ENCODE data around the gene HAVCR2.
"Not testable (repeated sequence)": the region's sequence is repeated elsewhere in the genome, so short reads cannot be mapped to it uniquely, and the experiment has no call there.

HAVCR2 gene

GRCh38 chr5:157086751-157087359, 22.0 kb downstream of the HAVCR2 start:
- no peak for FAIRE-seq

GRCh38 chr5:157085930-157086329, 22.9 kb downstream of the HAVCR2 start:
- no peak for FAIRE-seq

GRCh38 chr5:157080286-157080685, 28.6 kb downstream of the HAVCR2 start:
- no peak for FAIRE-seq

- FAIRE-seq: no peak
Measured at GRCh38 chr5:157076558-157076957, 32.3 kb downstream of the HAVCR2 start.

- FAIRE-seq: no peak
Measured at GRCh38 chr5:157072508-157072907, 36.3 kb downstream of the HAVCR2 start.

GRCh38 chr5:157069949-157070348, 38.9 kb downstream of the HAVCR2 start:
- no peak for FAIRE-seq

- no peak for FAIRE-seq
Measured at GRCh38 chr5:157068785-157069184, 40.1 kb downstream of the HAVCR2 start.

- no peak for FAIRE-seq
Measured at GRCh38 chr5:157068339-157068738, 40.5 kb downstream of the HAVCR2 start.

GRCh38 chr5:157067005-157067404, 41.8 kb downstream of the HAVCR2 start:
- FAIRE-seq: no peak

GRCh38 chr5:157066080-157066479, 42.8 kb downstream of the HAVCR2 start:
- FAIRE-seq: no peak

GRCh38 chr5:157063776-157064430, 44.9 kb downstream of the HAVCR2 start:
- no peak for FAIRE-seq

- FAIRE-seq: no peak
Measured at GRCh38 chr5:157059891-157060290, 49.0 kb downstream of the HAVCR2 start.

- no peak for FAIRE-seq
Measured at GRCh38 chr5:157059093-157059539, 49.7 kb downstream of the HAVCR2 start, which contains the start of gene HAVCR1. HAVCR1 (minus strand) TSS chr5:157059116; CDS start chr5:157057943, 1,173 bp downstream.

GRCh38 chr5:157057459-157058370, 51.1 kb downstream of the HAVCR2 start:
- no peak for FAIRE-seq

- not testable (repeated sequence) for FAIRE-seq
Measured at GRCh38 chr5:157056848-157057247, 52.0 kb downstream of the HAVCR2 start.

- no peak for FAIRE-seq
Measured at GRCh38 chr5:157051604-157052245, 57.1 kb downstream of the HAVCR2 start.

- no peak for FAIRE-seq
Measured at GRCh38 chr5:157050050-157050449, 58.8 kb downstream of the HAVCR2 start.

- FAIRE-seq: no peak
Measured at GRCh38 chr5:157049605-157050004, 59.2 kb downstream of the HAVCR2 start.

- no peak for FAIRE-seq
Measured at GRCh38 chr5:157047898-157048297, 60.9 kb downstream of the HAVCR2 start.

- FAIRE-seq: not testable (repeated sequence)
Measured at GRCh38 chr5:157047016-157047415, 61.8 kb downstream of the HAVCR2 start.

GRCh38 chr5:157046041-157046440, 62.8 kb downstream of the HAVCR2 start:
- FAIRE-seq: no peak

GRCh38 chr5:157045601-157046000, 63.2 kb downstream of the HAVCR2 start:
- no peak for FAIRE-seq

All from A204.1 (cell line).